GM18508 (cell line): ENCODE measurements around the gene CDS1.

Experiments used
- ATAC-seq: cut with Tn5 transposase; IDR thresholded peaks from one replicate; pipeline ENCODE4 v1.9.1; 2021; ENCODE audit warnings: moderate number of reproducible peaks; ENCODE audit not compliant: insufficient read depth, unreplicated experiment

The CDS1 gene

DNA sequence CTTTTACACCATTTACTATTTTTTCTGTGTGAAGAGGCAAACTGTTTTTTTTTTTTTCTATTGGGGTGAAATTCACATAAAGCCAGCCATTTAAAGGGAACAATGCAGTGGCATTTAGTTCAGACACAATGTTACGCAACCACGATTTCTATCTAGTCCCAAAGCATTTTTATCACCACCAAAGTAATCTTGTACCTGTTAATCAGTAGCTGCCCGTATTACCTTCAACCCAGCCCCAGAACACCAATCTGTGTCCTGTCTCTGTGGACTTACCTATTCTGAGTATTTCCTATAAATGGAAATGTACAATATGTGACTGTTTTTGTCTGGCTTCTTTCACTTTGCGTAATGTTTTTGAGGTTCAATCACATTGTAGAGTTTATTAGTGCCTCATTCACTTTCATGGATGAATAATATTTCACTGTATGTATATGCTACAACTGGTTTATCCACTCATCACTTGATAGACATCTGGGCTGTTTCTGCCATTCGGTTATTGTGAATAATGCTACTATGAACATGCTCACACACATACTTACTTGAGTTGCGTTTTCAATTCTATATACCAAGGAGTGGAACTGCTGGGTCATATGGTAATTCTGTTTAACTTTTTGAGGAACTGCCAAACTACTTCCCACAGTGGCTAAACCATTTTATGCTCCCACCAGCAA lies 116.2 kb downstream of the CDS1 start:
- no peak for ATAC-seq
